NCI-H69 (cell line): ENCODE measurements around the gene DENND1A.
A peak's percentile ranks its signal among the peaks of the same experiment; 100 is the strongest.
"Not testable (repeated sequence)": the region's sequence is repeated elsewhere in the genome, so short reads cannot be mapped to it uniquely, and the experiment has no call there.

Experiments
- DNase-seq: peaks from one replicate; lab custom pipeline; 2025; lab: John Stamatoyannopoulos, UW

DENND1A gene

GRCh38 chr9:123923377-123923776 lies 6.5 kb downstream of the DENND1A start:
- DNase-seq = no peak

GRCh38 chr9:123922911-123923310 lies 7.0 kb downstream of the DENND1A start:
- no peak for DNase-seq

DNA sequence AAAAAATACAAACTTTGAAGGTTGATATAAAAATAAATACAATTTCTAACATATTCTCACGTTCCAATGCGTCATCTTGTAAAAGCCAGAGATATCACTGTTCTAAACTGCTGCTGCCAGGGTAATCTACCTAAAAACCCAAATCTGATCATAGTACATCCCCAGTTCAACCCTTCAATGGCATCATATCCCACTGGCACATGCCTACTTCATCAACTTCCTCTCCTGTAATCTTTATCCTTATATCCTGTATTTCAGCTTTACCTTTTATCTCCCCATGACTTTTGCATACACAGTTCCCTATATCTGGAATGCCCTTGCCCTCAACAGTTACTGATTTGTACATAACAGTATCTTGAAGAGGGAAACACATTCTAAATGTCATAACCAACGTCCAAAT lies 7.5 kb downstream of the DENND1A start:
- DNase-seq = no peak

GRCh38 chr9:123914517-123915196 lies 15.3 kb downstream of the DENND1A start:
- DNase-seq = no peak

DNA sequence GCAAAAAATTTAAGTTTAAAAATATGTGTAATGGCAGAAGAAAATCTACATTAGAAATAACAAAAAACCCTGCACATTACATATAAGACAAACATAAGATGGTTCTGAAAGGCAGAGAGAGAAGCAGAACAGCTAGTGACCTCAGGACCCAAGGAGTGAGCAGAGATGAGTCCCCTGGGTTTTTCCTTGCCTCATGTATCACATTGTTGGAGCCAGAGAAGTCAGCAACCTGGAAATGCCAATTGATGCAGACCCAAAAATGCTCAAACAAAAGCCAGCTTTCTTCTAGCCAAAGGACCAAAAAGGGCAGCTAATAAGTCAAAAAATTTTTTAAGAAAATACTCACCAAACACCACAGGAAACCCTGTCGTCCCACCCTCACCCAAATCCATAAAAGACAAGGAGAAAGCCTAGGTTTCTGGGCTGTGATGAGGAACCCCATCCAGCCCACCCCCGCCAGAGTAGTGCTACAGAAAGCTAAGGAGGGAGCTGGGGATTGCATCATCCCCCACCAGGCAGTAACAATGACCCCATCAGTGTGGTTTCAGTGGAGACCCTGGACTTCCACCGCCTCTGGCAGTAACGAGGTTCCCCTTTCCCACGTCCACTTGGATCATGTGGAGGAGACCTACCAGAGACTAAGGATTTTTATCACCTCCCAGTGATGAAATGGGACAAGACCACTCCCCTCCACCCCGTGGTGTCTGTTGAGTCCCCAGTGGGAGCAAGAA lies 17.6 kb downstream of the DENND1A start:
- no peak for DNase-seq

GRCh38 chr9:123911024-123911423 lies 18.9 kb downstream of the DENND1A start:
- DNase-seq = no peak

DNA sequence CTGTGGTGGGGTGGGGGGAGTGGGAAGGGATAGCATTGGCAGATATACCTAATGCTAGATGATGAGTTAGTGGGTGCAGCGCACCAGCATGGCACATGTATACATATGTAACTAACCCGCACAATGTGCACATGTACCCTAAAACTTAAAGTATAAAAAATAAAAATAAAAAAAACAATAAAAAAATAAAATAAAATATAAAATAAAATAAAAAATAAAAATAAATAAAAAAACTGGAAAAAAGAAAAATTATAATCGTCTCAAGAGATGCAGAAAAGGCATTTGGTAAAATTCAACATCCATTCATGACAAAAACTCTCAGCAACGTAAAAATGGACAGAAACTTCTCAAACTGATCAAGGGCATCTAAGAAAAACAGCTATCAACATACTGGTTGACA lies 20.7 kb downstream of the DENND1A start:
- DNase-seq = not testable (repeated sequence)

DNA sequence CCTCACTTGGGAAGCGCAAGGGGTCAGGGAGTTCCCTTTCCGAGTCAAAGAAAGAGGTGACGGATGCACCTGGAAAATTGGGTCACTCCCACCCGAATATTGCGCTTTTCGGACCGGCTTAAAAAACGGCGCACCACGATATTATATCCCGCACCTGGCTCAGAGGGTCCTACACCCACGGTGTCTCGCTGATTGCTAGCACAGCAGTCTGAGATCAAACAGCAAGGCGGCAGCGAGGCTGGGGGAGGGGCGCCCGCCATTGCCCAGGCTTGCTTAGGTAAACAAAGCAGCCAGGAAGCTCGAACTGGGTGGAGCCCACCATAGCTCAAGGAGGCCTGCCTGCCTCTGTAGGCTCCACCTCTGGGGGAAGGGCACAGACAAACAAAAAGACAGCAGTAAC lies 26.4 kb downstream of the DENND1A start:
- not testable (repeated sequence) for DNase-seq

- no peak for DNase-seq
These were observed 35.1 kb downstream of the DENND1A start for GRCh38 chr9:123894822-123895221.

DNA sequence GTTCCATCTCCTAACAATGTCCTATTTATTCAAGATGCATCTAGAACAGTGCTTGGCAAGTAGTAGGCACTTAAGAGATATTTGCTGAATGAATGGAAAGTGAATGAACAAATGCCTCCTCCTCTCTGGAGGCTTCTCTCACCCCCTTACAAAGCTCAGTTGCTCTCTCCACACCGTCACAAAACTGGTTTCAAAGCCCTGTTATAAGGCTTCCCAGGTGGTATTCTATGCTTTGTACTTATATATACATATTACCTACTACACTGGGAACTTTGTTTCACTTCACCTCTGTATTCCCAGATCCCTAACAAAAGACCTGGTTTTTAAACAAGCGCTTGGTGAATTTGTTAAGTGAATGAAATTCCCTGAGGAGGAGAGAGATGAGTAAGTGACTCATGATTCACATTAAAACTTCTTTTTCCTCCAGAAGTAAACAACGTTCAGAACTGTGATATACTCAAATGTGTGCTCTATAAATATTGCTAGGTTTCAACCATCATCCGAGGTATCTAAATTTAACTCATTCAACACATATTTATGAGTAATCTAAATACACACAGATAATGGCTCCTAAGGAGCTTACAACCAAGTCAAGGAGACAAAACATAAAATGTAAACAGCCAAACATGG lies 36.0 kb downstream of the DENND1A start:
- DNase-seq = peak; percentile 45

DNA sequence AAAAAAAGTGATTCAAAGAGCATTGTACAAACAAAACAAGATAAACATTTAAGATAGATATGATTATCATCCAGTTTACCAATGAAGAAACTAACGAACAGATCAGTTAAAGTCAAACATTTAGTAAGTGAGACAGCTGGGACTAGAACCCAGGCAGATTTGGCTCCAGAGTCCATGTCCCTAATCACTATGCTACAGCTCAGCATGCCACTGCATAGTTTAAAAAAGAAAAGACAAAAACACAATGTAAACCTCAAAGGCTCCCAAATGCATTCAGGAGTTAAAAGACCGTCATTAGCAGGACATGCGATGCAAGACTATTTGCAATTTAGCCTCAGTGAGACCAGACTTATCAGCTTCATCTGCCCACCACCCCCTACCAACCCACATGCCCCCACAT lies 36.8 kb downstream of the DENND1A start:
- peak; percentile 9 for DNase-seq

DNA sequence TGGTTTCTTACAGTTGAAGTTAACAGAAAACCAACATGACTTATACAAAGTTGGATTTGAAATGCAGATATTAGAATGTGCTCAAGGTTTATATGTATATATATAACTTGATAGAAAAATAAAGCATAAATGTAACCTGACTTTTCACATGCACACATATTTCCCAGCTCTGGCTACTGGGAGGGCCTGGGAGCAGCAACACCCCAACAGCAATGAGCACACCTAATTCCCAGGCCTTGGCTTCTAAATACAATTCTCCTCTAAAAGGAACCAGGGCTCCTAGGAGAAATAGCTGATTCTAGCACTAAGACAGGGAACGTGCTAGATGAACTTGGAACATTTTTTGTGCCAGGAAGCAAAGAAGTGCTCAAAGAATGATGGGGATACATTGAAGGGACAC lies 42.1 kb downstream of the DENND1A start:
- DNase-seq = no peak

GRCh38 chr9:123885834-123886233 lies 44.1 kb downstream of the DENND1A start:
- DNase-seq = not testable (repeated sequence)

GRCh38 chr9:123883634-123884033 lies 46.3 kb downstream of the DENND1A start:
- DNase-seq = no peak

DNA sequence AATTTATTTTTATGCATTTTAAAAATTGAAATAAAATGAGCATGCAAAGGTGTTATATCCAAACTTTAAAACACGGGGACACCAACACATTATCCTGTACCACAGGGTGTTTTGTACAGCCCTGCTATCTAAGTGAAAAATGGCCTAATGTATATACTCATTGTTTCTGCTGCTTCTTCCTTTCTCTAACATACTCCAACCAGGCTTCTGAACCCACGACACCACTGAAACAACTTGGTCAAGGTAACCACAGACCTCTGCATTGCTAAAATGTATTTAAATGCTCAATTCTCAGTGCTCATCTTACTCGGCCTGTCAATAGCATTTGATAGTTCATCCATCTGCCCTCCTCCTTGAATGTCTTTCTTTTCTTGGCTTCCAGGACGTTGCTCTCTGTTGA lies 48.3 kb downstream of the DENND1A start:
- DNase-seq = no peak

DNA sequence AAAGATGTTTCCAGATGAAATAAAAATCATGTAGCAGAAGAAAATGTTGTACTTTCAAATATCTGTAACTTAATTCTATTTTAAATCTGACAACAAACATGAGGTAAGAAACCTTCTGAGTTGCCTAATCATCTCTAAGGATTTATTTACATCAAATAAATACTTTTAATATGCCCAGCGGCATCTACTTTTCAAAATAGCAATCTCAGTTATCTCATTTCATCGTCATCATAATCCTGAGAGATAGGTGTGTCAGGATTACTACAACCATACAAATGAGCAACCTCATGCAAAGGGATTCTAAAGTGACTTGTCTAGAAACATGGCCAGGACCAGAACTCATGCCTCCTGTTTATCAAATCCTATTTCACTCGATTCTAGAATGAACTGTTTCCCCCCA lies 49.5 kb downstream of the DENND1A start:
- DNase-seq = no peak

DNA sequence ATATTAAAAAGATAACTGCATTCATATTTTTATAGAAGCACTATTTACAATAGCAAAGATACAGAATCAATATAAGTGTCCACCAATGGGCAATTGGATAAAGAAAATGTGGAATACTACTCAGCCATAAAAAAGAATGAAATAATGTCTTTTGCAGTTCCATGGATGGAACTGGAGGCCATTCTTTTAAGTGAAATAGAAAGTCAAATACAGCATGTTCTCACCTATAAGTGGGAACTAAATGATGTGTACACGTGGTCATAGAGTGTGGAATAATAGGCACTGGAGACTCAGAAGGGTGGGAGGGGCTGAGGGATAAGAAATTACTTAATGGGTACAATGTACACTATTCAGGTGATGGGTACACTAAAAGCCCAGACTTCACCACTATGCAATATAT lies 53.2 kb downstream of the DENND1A start:
- DNase-seq = no peak

DNA sequence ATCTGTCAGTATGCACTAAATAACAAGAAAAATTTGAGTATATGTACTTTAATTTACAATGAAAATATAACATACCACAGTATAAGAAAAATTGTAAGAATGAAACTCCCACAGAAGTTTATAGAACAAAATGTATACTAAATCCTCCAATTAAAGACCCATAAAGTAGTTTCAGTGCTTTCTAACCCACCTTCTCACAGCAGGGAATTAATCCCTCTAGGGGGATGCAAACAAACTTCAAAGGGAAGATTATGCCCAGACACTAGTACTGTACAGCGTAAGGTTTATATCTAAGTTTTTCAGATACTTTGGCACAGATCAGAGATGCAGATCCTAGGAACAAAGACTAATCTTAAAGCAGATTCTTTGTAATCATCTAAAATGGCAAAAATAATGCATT lies 57.2 kb downstream of the DENND1A start:
- DNase-seq = peak; percentile 37

GRCh38 chr9:123871781-123872180 lies 58.1 kb downstream of the DENND1A start:
- DNase-seq = no peak

DNA sequence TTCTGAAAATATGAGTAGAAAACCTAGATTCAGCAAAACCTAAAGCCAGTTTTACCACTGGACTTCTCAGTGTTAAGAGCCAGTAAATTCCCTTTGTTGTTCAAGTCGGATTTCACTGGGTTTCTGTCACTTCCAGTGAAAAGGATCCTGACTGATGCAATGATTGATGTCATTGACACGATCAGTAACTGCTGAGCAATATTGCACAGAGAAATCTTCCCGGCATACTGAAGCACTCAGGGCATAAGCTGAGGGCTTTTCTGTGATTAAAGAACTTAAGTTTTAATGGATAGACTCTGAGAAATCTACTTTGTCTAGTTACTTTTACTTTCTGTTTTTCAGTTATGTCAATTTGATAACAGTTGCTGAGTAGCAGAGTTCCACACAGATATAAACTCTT lies 61.9 kb downstream of the DENND1A start:
- DNase-seq = no peak

GRCh38 chr9:123867034-123867433 lies 62.9 kb downstream of the DENND1A start:
- no peak for DNase-seq

- no peak for DNase-seq
These were observed 63.4 kb downstream of the DENND1A start for GRCh38 chr9:123866497-123866896.
